Fibroblast of lung (primary cell): Measurements from ENCODE around the gene SPEN. TPM values are rescaled to one million over a fixed set of nuclear protein-coding genes. Genes with fewer than 3 reads are reported as not detected.
"Not testable (repeated sequence)": the region's sequence is repeated elsewhere in the genome, so short reads cannot be mapped to it uniquely, and the experiment has no call there.

Source experiments
- DNase-seq, 2 donors: peaks; one replicate each; pipeline versions ENCODE4 v3.0.0 to v3.0.0-alpha.2; 2010; ENCODE audit warnings: low read depth in 2 of 2
- H2AFZ ChIP-seq: 2 replicates; pipeline ENCODE4 v1.5.1; 2012; ENCODE audit warnings: low read length, control low read depth, inconsistent platforms
- H3K27ac ChIP-seq: 2 replicates; pipeline ENCODE4 v1.5.1; 2011; ENCODE audit warnings: low read length, control low read depth; ENCODE audit not compliant: insufficient read depth
- H3K27me3 ChIP-seq: 2 replicates; pipeline ENCODE4 v1.5.1; 2011; ENCODE audit warnings: mild to moderate bottlenecking, low read length; ENCODE audit not compliant: control insufficient read depth, insufficient read depth
- H3K36me3 ChIP-seq: 2 replicates; pipeline ENCODE4 v1.5.1; 2011; ENCODE audit warnings: low read length; ENCODE audit not compliant: control insufficient read depth, insufficient read depth
- H3K4me1 ChIP-seq: 2 replicates; pipeline ENCODE4 v1.5.1; 2011; ENCODE audit warnings: low read length; ENCODE audit not compliant: control insufficient read depth, insufficient read depth; ENCODE audit errors: extremely low read depth
- H3K4me2 ChIP-seq: 2 replicates; pipeline ENCODE4 v1.5.1; 2011; ENCODE audit warnings: low read length, control low read depth; ENCODE audit not compliant: insufficient read depth; ENCODE audit errors: extremely low read depth
- H3K4me3 ChIP-seq, 4 experiments: fragments of 200-600 bp in 1 of 4; sonication (generic) in 1 of 4; replicated peaks in 1 of 4; 2 replicates each; pipeline ENCODE4 v1.5.1; 2011 to 2016; ENCODE audit warnings: low read length in 4 of 4, low read depth in 3 of 4, mild to moderate bottlenecking in 3 of 4, control low read depth in 2 of 4, inconsistent platforms in 1 of 4, mixed read lengths in 1 of 4; ENCODE audit not compliant: insufficient read depth in 1 of 4; ENCODE audit errors: control extremely low read depth in 1 of 4
- H3K79me2 ChIP-seq: 2 replicates; pipeline ENCODE4 v1.5.1; 2012; ENCODE audit warnings: mild to moderate bottlenecking, low read length, inconsistent platforms; ENCODE audit not compliant: control insufficient read depth, insufficient read depth
- H3K9ac ChIP-seq: 2 replicates; pipeline ENCODE4 v1.5.1; 2011; ENCODE audit warnings: mild to moderate bottlenecking, low read length, control low read depth; ENCODE audit not compliant: insufficient read depth
- H3K9me3 ChIP-seq: 2 replicates; pipeline ENCODE4 v1.5.1; 2012; ENCODE audit warnings: low read depth, low read length; ENCODE audit not compliant: control insufficient read depth, insufficient read depth
- H4K20me1 ChIP-seq: 2 replicates; pipeline ENCODE4 v1.5.1; 2011; ENCODE audit warnings: low read length; ENCODE audit not compliant: control insufficient read depth, insufficient read depth; ENCODE audit errors: extremely low read depth
- CTCF ChIP-seq, 2 donors: IDR thresholded peaks in 1 of 2; conservative IDR thresholded peaks in 1 of 2; 1 replicate in 1 of 2; 2 replicates in 1 of 2; pipeline ENCODE4 v1.5.1; 2011 to 2012; ENCODE audit warnings: low read length in 2 of 2, control low read depth in 1 of 2, inconsistent platforms in 1 of 2, low read depth in 1 of 2, mild to moderate bottlenecking in 1 of 2
- EZH2 ChIP-seq: IDR thresholded peaks from 2 replicates; pipeline ENCODE4 v1.5.1; 2012; ENCODE audit warnings: low read length, control low read depth, mild to moderate bottlenecking; ENCODE audit errors: missing control alignments
- polyA plus RNA-seq, 2 donors: library from polyadenylated mRNA; depleted of rRNA in 1 of 2; stranded (reverse) in 1 of 2; unstranded in 1 of 2; fragments of >200 nt; gene quantifications; 2 replicates each; pipeline ENCODE4 v1.2.1, GENCODE V29; 2011 to 2012; ENCODE audit warnings: missing spikeins in 1 of 2
- total RNA-seq: library from RNA; depleted of rRNA; stranded (reverse); fragments of >200 nt; gene quantifications from 2 replicates; pipeline ENCODE4 v1.2.1, GENCODE V29; 2014

SPEN gene
- total and polyA plus RNA-seq, 2 donors (not counting 1 experiment from before 2014, with no cell fraction given): 5.1 to 11.9 TPM

DNA sequence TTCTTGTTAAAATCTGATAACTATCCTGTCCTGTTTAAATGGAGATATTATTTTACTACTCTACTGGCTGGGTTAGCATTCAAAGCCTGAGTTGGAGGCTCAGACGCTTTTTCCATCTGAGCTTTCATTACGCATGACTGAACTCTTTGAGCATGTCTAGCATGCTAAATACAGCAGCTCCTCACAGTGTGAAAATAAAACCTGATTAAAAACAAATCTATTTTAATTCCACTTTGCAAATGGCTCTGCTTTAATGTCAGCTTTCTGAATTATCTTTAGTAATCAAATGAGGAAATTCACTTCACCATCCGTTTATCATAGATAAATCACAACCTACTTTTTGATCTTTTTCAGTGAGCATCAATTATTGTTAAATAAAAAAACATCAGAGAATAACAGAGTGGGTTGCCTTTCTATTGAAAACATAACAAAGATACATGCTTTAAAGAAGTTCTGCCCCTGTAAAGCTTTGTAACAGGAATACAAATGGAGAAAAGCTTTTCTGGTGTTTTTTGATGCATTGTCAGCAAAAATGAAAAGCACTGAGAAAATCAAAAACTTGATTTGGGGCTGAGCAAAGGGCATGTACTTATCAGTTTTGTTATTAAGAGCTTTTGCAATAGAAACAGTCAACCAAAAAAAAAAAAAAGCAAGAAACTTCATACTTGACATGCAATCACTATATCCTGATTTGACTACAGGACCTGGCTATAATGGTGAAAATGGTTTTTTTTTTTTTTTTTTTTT, 3.5 kb upstream of the SPEN start:
- Histone ChIP-seq H4K20me1 (no peaks in the 10 kb centered on the region), H3K4me1 (no peaks in the 10 kb centered on the region), H3K9ac (no peak overlapping the region), H3K36me3 (no peaks in the 10 kb centered on the region), H3K27ac (no peak overlapping the region), H2AFZ (no peak overlapping the region), H3K79me2 (peaks cover 13% of the 10 kb centered on the region), H3K9me3 (no peaks in the 10 kb centered on the region), H3K4me2 (no peak overlapping the region), H3K4me3 (no peak overlapping the region), H3K27me3 (no peaks in the 10 kb centered on the region)
- DNase-seq: peak in 1 of 2 donors; percentile 67
- TF ChIP-seq EZH2 (no peak), CTCF (conservative IDR thresholded peaks at IDR 0.05 in 1 of 2, IDR thresholded peaks at IDR 0.05 in 1 of 2; ENCODE audit: low read depth in 1 of 2, low read length in 2 of 2) (no peak)

DNA sequence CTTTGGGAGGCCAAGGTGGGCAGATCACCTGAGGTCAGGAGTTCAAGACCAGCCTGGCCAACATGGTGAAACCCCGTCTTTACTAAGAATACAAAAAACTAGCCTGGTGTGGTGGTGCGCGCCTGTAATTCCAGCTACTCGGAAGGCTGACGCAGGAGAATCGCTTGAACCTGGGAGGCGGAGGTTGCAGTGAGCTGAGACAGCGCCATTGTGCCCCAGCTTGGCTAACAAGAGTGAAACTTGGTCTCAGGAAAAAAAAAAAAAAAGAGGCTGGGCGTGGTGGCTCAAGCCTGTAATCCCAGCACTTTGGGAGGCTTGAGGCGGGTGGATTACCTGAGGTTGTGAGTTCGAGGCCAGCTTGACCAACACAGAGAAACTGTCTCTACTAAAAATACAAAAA, 1.5 kb upstream of the SPEN start:
- DNase-seq, H3K4me3 ChIP-seq, H3K36me3 ChIP-seq, H3K4me2 ChIP-seq, H2AFZ ChIP-seq, H3K9ac ChIP-seq, H3K27ac ChIP-seq, H4K20me1 ChIP-seq, H3K4me1 ChIP-seq, H3K27me3 ChIP-seq, H3K9me3 ChIP-seq: not testable (repeated sequence)
- H3K79me2 ChIP-seq: peaks cover 33% of the 10 kb centered on the region

- no peak overlapping the region for H2AFZ ChIP-seq
- peak overlapping the region; percentile 90 for H3K27ac ChIP-seq
- H3K4me3 ChIP-seq: peak overlapping the region; percentile 28 to 93 (median 62)
- H4K20me1 ChIP-seq: no peaks in the 10 kb centered on the region
- TF ChIP-seq CTCF (conservative IDR thresholded peaks at IDR 0.05 in 1 of 2, IDR thresholded peaks at IDR 0.05 in 1 of 2; ENCODE audit: low read depth in 1 of 2, low read length in 2 of 2) (no peak), EZH2 (no peak)
- peaks cover 2% of the 10 kb centered on the region for H3K4me1 ChIP-seq
- no peaks in the 10 kb centered on the region for H3K27me3 ChIP-seq
- H3K9me3 ChIP-seq: no peaks in the 10 kb centered on the region
- H3K79me2 ChIP-seq: peaks cover 49% of the 10 kb centered on the region
- DNase-seq: no peak
- H3K36me3 ChIP-seq: no peaks in the 10 kb centered on the region
- peak overlapping the region; percentile 93 for H3K9ac ChIP-seq
- H3K4me2 ChIP-seq: no peak overlapping the region
Measured at GRCh38 chr1:15847893-15848142, 311 bp downstream of the SPEN start.
